ENCODE measurements around the gene TIPARP.
"Not testable (repeated sequence)": the region's sequence is repeated elsewhere in the genome, so short reads cannot be mapped to it uniquely, and the experiment has no call there.

TIPARP gene

GRCh38 chr3:156732715-156733421, 58.5 kb downstream of the TIPARP start:
- TF ChIP-seq CTCF (IDR thresholded peaks at IDR 0.05; ENCODE audit: low read depth, low read length), result no peak
- H3K4me3 ChIP-seq (ENCODE audit: low read depth, low read length), result no peak overlapping the region

DNA sequence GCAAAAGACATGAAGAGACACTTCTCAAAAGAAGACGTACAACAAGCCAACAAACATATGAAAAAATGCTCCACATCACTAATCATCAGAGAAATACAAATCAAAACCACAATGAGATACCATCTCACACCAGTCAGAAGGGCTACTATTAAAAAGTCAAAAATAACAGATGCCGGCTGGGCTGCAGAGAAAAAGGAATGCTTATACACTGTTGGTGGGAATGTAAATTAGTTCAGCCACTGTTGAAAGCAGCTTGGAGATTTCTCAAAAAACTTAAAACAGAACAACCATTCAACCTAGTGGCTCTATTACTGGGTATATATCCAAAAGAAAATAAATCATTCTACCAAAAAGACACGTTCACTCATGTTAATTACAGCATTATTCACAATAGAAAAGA, 60.3 kb downstream of the TIPARP start:
- H3K4me3 ChIP-seq (ENCODE audit: low read depth, low read length), result not testable (repeated sequence)

- no peak for TF ChIP-seq CTCF (IDR thresholded peaks at IDR 0.05; ENCODE audit: low read depth, low read length)
Observed at GRCh38 chr3:156735471-156735870, 61.1 kb downstream of the TIPARP start.

GRCh38 chr3:156737049-156737448, 62.7 kb downstream of the TIPARP start:
- H3K4me3 ChIP-seq (ENCODE audit: low read depth, low read length), result not testable (repeated sequence)

More at GRCh38 chr3:156735471-156735870, 61.1 kb downstream of the TIPARP start:
- no peak overlapping the region for H3K4me3 ChIP-seq (ENCODE audit: low read depth, low read length)

- no peak overlapping the region for H3K4me3 ChIP-seq (ENCODE audit: low read depth, low read length)
- TF ChIP-seq CTCF (IDR thresholded peaks at IDR 0.05; ENCODE audit: low read depth, low read length), result no peak
Observed at GRCh38 chr3:156738251-156738650, 63.9 kb downstream of the TIPARP start.

GRCh38 chr3:156739976-156740375, 65.6 kb downstream of the TIPARP start:
- no peak for TF ChIP-seq CTCF (IDR thresholded peaks at IDR 0.05; ENCODE audit: low read depth, low read length)

DNA sequence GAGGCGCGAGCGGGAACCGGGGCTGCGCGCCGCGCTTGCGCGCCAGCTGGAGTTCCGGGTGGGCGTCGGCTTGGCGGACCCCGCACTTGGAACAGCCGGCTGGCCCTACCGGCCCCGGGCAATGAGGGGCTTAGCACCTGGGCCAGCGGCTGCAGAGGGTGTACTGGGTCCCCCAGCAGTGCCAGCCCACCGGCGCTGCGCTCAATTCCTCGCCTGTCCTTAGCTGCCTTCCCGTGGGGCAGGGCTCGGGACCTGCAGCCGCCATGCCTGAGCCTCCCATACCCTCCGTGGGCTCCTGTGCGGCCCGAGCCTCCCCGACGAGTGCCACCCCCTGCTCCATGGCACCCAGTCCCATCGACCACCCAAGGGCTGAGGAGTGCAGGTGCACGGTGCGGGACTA, 66.2 kb downstream of the TIPARP start:
- not testable (repeated sequence) for H3K4me3 ChIP-seq (ENCODE audit: low read depth, low read length)

More at GRCh38 chr3:156739976-156740375, 65.6 kb downstream of the TIPARP start:
- no peak overlapping the region for H3K4me3 ChIP-seq (ENCODE audit: low read depth, low read length)

DNA sequence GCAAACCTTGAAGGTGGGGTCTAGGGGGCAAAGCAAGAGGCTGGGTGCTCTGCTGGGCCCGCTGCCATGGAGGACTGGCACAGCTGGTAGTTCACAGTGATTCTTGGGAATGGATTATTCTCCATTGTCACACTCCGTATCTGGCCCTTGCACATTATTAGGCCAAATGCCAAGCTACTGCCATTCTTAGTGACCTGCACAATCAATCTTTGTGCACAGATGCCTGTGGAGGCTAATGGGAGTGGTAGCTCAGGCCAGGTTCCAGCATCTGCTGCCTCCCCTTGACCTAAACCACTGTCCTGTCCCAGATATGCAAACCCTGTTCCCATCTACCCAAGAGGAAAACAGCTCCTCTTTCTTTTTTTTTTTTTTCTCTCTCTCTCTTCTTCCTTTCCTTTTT, 67.5 kb downstream of the TIPARP start:
- no peak for TF ChIP-seq CTCF (IDR thresholded peaks at IDR 0.05; ENCODE audit: low read depth, low read length)

DNA sequence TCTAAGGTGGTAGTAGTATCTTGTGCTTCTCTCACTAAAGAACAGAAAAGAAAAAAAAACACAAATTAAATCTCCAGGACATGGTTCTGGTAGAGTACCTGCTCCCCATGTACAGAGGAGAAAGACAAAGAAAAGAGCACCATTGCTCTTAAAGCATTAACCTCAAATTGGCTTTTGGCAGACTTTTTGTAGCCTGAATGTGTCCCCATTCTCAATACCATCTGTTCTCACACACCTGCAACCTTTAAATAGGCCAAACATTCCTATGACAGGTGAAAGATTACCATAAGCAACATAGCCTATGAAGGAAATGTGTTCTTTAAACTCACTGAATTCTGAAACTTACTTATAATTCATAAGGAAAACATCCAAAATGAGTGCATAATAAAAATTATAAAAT, 68.0 kb downstream of the TIPARP start:
- H3K4me3 ChIP-seq (ENCODE audit: low read depth, low read length), result no peak overlapping the region
- TF ChIP-seq CTCF (IDR thresholded peaks at IDR 0.05; ENCODE audit: low read depth, low read length), result no peak

More for the DNA sequence above, 67.5 kb downstream of the TIPARP start:
- H3K4me3 ChIP-seq (ENCODE audit: low read depth, low read length), result no peak overlapping the region

Data from WI38 (cell line).